Ovary (tissue), 9 donors: ENCODE results near the gene LAT. TPM values are rescaled to one million over a fixed set of nuclear protein-coding genes. Genes with fewer than 3 reads are reported as not detected.
"Not testable (repeated sequence)": the region's sequence is repeated elsewhere in the genome, so short reads cannot be mapped to it uniquely, and the experiment has no call there.

Experiments used
- DNase-seq, 5 donors: peaks; one replicate each; pipeline ENCODE4 v3.0.0-alpha.2; 2019 to 2020
- H3K27ac ChIP-seq, 2 donors: fragments of 200-600 bp; one replicate each; pipeline versions ENCODE4 v1.5.1 to v1.8.0; 2019 to 2022
- H3K27me3 ChIP-seq: fragments of 200-600 bp; one replicate; pipeline ENCODE4 v1.8.0; 2022
- H3K36me3 ChIP-seq: fragments of 200-600 bp; sonication (generic); one replicate; pipeline ENCODE4 v1.5.1; 2019
- H3K4me1 ChIP-seq: one replicate; pipeline ENCODE4 v1.8.1; 2013; ENCODE audit warnings: mild to moderate bottlenecking, moderate library complexity; ENCODE audit not compliant: insufficient read depth
- H3K4me3 ChIP-seq: fragments of 200-600 bp; sonication (generic); one replicate; pipeline ENCODE4 v1.5.1; 2017
- H3K9me3 ChIP-seq, 2 donors: fragments of 200-600 bp in 1 of 2; sonication (generic) in 1 of 2; one replicate each; pipeline versions ENCODE4 v1.5.1 to v1.8.1; 2013 to 2019; ENCODE audit warnings: mild to moderate bottlenecking in 1 of 2, moderate library complexity in 1 of 2
- CTCF ChIP-seq, 3 donors: fragments of 450-650 bp in 2 of 3; fragments of 200-600 bp in 1 of 3; IDR thresholded peaks; one replicate each; pipeline versions ENCODE4 v1.5.1 to v1.8.0; 2016 to 2022; ENCODE audit warnings: antibody characterized with exemption in 3 of 3, mild to moderate bottlenecking in 1 of 3
- EP300 ChIP-seq: sonication (generic); formaldehyde crosslinking; IDR thresholded peaks from one replicate; pipeline ENCODE4 v1.6.1; 2017; ENCODE audit warnings: antibody characterized with exemption
- POLR2A ChIP-seq: fragments of 450-650 bp; IDR thresholded peaks from one replicate; pipeline ENCODE4 v1.6.1; 2017; ENCODE audit warnings: antibody characterized with exemption, mild to moderate bottlenecking, moderate library complexity
- WGBS, 3 donors: extraction: QIAGEN DNeasy Blood & Tissue Kit in 1 of 3; methylation state at CpG; one replicate each; pipeline versions ENCODE4 v1.1.5 to v1.1.7; 2013 to 2017; 5-methylcytosine and 5-hydroxymethylcytosine counted together
- intact Hi-C, 4 donors: fragments of 100-400 bp; cut with DNase I; formaldehyde crosslinking; loops; one replicate each; pipeline versions ENCODE4 v1.11.0 to v1.15.1; 2022 to 2023
- polyA plus RNA-seq, 2 donors: library from polyadenylated mRNA; stranded (reverse); fragments of 200-250 nt in 1 of 2; fragments of 350-450 nt in 1 of 2; fragmentation: Illumina TruSeq in 1 of 2; extraction: RNeasy Lipid Tissue Mini Kit (QIAGEN cat#74804) in 1 of 2; gene quantifications; one replicate each; pipeline ENCODE4 v1.2.3, GENCODE V29; 2013 to 2014
- total RNA-seq, 7 donors: library from RNA; depleted of rRNA in 2 of 7; stranded (reverse); fragments of >200 nt in 2 of 7; fragmentation: NEBNext Ultra II Directional in 3 of 7; extraction: Animal tissue kit (Norgen Biotek cat#: 25700) in 3 of 7; gene quantifications; one replicate each; pipeline versions ENCODE4 v1.1.0 to v1.2.4, GENCODE V29; 2016 to 2023
- donor health status: DM: no; HTN: no; CAD: no; lungs with moderate emphysema.
- donor health status: DM: no; HTN: no; CAD: no.
- donor health status: Bipolar disorder and iron deficiency.
- donor health status: DM: yes; HTN: yes; CAD: no.
- donor health status: DM: no; HTN: no; CAD: no.
- donor health status: DM: yes; HTN: yes; CAD: no.

The LAT gene
- total and polyA plus RNA-seq, 9 donors: 1.0 to 6.0 (median 4.6) TPM

- H3K4me1 ChIP-seq: no peaks in the 10 kb centered on the region
- H3K27ac ChIP-seq: no peak overlapping the region
- no peaks in the 10 kb centered on the region for H3K9me3 ChIP-seq
- no peaks in the 10 kb centered on the region for H3K27me3 ChIP-seq
- intact Hi-C loops: no loop called here
- H3K36me3 ChIP-seq: no peaks in the 10 kb centered on the region
- DNase-seq: no peak
- no peak for TF ChIP-seq CTCF (IDR thresholded peaks at IDR 0.05)
- 90 to 93% (median 92%) methylated on average over 3 of the region's 3 CpGs for WGBS, 3 donors
- no peak overlapping the region for H3K4me3 ChIP-seq
Measured at GRCh38 chr16:28964072-28964471, 20.8 kb upstream of the LAT start.

GRCh38 chr16:28964496-28964895 lies 20.4 kb upstream of the LAT start:
- intact Hi-C loops: no loop called here
- Histone ChIP-seq H3K9me3 (no peaks in the 10 kb centered on the region), H3K4me3 (no peak overlapping the region), H3K4me1 (no peaks in the 10 kb centered on the region), H3K27me3 (no peaks in the 10 kb centered on the region), H3K27ac (no peak overlapping the region), H3K36me3 (no peaks in the 10 kb centered on the region)
- DNase-seq: no peak
- WGBS, 3 donors: 87 to 93% (median 89%) methylated on average over 2 of the region's 2 CpGs
- TF ChIP-seq CTCF (IDR thresholded peaks at IDR 0.05) (no peak), EP300 (no peak), POLR2A (no peak)

GRCh38 chr16:28967156-28967555 lies 17.7 kb upstream of the LAT start:
- Histone ChIP-seq H3K4me3 (no peak overlapping the region), H3K36me3 (no peaks in the 10 kb centered on the region), H3K4me1 (no peaks in the 10 kb centered on the region), H3K9me3 (no peaks in the 10 kb centered on the region), H3K27ac (no peak overlapping the region), H3K27me3 (no peaks in the 10 kb centered on the region)
- intact Hi-C loops: no loop called here
- 83 to 92% (median 90%) methylated on average over 4 of the region's 4 CpGs for WGBS, 3 donors
- TF ChIP-seq POLR2A: no peak
- TF ChIP-seq EP300: no peak
- TF ChIP-seq CTCF (IDR thresholded peaks at IDR 0.05): no peak
- DNase-seq: no peak

GRCh38 chr16:28969696-28970095 lies 15.2 kb upstream of the LAT start:
- WGBS, 3 donors: 79 to 94% (median 91%) methylated on average over 2 of the region's 2 CpGs
- H3K4me1 ChIP-seq, intact Hi-C loops: not testable (repeated sequence)

DNA sequence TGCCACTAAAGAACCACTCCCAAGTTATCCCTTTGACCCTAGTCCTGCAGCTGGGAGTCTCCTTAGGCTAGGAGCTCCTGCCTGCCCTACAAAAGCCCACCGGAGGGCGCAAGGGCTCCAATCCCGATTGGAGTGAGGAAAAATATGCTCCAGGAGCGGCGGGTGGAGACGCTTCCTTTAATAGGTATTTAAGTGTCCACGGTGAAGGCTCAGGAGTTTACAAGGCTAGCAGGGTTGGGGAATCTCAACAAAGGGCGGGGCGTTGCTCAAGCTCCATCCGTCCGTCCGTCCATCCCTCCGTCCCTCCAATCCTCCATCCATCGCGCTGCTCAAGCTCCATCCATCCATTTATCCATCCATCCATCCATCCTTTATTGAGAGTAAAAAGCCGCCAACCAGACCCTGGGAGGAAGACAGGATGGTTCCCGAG lies 10.8 kb upstream of the LAT start:
- no peaks in the 10 kb centered on the region for H3K36me3 ChIP-seq
- H3K4me1 ChIP-seq: peaks cover 3% of the 10 kb centered on the region
- 0 to 1% (median 1%) methylated on average over 17 of the region's 17 CpGs for WGBS, 3 donors
- TF ChIP-seq CTCF (IDR thresholded peaks at IDR 0.05) (peak in 1 of 3 donors; percentile 16), EP300 (no peak)
- H3K27ac ChIP-seq: peak overlapping the region; percentile 36 to 52
- H3K9me3 ChIP-seq: no peaks in the 10 kb centered on the region
- no peaks in the 10 kb centered on the region for H3K27me3 ChIP-seq
- H3K4me3 ChIP-seq: peak overlapping the region; percentile 96
- intact Hi-C loops: no loop called here
- peak; percentile 60 to 79 (median 62) for DNase-seq

More at GRCh38 chr16:28969696-28970095, 15.2 kb upstream of the LAT start:
- not testable (repeated sequence) for H3K4me3 ChIP-seq, H3K27me3 ChIP-seq, H3K9me3 ChIP-seq, DNase-seq, H3K27ac ChIP-seq, H3K36me3 ChIP-seq
